Measurements from ENCODE around the gene SSBP3.

Gene SSBP3

DNA sequence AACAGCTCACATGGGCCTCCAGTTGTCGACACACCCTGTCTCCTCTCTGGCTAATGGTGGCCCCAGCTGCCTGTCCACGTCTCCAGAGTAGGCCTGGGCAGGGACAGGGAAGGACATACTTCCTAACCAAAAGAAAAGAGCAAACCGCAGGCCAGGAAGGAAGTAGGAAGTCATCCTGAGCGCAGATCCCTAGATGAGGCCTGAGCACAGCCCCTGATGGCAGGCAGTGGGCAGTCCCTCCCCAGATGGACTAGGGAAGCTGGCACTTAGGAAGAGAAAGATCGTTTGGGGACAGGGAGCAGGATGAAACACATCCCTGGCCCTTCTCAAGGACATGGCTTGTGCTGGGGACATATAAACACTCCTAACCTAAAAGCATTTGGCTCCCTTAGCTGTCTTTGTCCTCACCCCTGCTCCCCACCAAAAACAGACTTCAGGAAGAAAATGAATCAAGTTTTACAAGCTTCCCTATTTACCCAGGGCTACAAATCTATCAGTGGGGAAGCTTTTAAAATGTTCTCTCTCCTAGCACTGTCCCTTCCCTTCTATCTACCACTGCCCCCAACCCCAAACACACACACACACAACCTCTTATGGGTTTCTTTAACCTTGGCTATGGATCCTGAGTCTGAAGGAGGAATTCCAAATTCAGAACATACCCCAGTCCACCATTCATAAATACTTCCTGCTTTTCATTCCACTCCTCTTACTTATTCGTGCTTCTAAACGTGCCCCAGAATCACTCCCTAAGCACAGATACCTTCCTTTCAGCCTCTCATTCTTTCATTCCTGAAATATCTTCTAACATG is 21.1 kb downstream of the SSBP3 start:
- TF ChIP-seq, protein P1, sequence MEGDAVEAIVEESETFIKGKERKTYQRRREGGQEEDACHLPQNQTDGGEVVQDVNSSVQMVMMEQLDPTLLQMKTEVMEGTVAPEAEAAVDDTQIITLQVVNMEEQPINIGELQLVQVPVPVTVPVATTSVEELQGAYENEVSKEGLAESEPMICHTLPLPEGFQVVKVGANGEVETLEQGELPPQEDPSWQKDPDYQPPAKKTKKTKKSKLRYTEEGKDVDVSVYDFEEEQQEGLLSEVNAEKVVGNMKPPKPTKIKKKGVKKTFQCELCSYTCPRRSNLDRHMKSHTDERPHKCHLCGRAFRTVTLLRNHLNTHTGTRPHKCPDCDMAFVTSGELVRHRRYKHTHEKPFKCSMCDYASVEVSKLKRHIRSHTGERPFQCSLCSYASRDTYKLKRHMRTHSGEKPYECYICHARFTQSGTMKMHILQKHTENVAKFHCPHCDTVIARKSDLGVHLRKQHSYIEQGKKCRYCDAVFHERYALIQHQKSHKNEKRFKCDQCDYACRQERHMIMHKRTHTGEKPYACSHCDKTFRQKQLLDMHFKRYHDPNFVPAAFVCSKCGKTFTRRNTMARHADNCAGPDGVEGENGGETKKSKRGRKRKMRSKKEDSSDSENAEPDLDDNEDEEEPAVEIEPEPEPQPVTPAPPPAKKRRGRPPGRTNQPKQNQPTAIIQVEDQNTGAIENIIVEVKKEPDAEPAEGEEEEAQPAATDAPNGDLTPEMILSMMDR (IDR thresholded peaks at IDR 0.05) = no peak

DNA sequence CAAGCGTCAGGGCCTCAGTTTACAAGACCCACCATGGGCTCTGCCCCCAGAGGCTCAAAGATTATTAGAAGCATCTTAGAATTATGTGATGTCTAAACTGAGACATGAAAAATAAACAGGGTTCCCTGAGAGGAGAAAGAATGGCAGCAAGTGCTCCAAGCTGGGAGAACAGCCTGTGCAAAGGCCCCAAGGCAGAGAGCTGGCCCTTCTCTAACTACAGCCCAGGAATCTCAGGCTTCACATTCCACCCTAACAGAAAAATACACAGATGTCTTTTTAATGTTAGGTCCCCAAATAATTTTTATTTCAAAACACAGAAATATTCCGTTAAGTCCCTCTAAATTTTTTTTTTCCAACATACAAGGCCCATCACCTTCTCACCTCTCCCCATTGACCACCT is 21.7 kb downstream of the SSBP3 start:
- TF ChIP-seq, protein P1 (IDR thresholded peaks at IDR 0.05) = no peak

DNA sequence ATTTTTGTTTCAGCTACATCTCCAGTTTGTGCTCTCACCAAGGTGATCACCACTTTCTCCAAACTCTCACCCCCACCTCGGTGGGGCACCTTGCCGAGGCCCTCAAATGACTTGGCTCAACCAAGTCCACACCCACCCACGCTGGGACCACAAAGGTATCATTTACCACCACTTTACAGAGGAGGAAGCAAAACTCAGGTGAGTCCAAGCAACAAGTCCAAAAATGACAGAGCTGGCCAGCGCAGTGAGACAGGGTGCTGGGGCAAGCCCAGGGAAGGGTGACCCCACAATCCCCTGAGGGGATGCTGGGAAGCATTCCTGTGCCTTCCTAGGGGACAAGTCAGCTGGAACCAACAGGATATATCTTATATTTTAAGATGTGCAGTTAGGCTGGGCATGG is 24.7 kb downstream of the SSBP3 start:
- TF ChIP-seq, protein P1 (IDR thresholded peaks at IDR 0.05) = no peak

DNA sequence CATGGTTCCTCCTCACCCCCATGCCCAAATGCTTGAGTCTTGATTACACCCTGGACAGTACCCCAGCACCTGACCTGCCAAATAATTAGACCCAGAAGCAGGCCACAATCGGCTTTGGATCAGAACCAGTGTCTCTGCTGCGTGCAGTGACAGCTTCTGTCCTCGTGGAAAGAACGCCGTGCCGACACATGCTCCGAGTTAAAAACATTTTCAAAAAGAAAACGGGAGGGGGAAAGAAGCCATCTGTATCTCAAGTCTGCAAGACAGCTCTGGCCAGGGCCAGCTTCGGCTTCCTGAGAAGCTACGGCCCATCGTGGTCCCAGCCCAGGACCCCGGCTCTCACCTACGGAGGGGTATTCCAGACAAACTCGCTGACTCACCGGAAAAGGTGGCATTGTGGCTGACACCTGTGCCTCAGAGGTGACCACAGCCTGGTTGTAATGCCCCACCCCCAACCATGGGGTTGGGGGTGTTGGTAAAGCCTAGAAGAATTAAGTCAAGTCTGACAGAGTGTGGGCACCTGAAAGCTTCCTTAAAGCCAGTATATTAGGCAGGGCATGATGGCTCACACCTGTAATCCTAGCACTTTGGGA is 25.8 kb downstream of the SSBP3 start:
- TF ChIP-seq, protein P1 (IDR thresholded peaks at IDR 0.05) = no peak

DNA sequence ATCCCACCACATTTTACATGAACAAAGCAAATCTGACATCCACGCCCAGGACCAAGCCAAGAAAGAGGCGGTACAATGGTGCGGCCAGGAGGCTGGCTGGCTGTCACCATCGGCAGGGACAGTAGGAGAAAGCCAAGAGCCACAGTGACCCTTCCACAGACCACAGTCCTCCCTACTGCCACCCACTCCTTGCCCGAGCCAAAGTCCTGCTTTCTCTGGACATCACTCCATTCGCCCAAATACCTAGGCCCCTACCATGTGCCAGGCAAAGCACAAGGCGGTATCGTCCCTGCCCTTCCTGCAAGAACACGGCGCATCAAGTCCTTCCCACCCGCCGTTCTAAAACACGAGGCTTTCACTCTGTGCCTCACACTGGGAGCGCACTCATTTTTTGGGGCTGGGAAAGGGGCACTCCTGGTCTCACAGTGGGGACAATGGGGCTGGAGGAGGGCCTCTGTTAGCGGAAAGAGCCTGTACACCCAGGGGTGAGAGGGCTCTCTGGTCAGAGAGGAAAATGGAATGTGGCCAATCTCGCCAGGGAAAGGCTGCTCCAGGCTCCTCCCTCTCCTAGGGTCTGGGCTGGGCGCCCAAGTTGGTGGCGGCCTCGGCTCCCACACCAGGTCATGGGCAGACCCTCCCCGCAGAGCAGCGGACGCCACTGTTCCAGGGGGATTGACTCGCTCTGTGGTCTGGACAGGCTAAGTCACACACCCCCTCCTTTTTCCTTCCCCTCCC is 26.5 kb downstream of the SSBP3 start:
- TF ChIP-seq, protein P1 (IDR thresholded peaks at IDR 0.05) = no peak

DNA sequence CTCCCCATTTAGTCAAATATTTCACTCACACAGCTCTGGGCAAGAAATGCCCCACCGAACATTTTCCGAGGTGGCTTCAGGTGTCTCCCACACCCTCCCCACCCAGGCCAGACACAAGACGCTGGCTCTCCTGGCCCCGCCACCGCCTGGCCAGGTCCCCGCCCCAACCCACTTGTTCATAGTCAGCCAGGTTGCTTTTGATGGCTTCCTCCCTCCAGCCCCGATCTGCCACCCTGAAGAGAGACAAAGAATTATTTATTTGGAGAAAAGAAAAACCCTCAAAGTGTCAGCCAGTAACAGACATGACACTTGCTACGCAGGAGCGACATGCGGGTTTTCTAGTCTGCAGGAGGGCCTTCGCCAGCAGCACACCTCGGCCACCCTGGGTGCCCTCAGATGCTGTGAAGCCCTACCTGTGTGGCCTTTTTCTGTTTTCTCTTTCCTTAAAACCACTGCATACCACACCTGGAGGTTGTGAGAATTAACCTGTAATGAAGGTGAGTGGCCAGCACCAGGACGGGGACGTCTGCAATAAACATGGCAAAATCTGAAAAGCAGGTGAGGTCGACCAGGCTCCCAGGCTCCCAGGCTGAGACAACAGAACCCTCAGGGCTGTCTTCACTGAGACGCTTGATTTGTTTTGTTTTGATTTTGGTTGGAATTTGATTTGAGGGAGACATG is 27.2 kb downstream of the SSBP3 start:
- TF ChIP-seq, protein P1 (IDR thresholded peaks at IDR 0.05) = no peak

DNA sequence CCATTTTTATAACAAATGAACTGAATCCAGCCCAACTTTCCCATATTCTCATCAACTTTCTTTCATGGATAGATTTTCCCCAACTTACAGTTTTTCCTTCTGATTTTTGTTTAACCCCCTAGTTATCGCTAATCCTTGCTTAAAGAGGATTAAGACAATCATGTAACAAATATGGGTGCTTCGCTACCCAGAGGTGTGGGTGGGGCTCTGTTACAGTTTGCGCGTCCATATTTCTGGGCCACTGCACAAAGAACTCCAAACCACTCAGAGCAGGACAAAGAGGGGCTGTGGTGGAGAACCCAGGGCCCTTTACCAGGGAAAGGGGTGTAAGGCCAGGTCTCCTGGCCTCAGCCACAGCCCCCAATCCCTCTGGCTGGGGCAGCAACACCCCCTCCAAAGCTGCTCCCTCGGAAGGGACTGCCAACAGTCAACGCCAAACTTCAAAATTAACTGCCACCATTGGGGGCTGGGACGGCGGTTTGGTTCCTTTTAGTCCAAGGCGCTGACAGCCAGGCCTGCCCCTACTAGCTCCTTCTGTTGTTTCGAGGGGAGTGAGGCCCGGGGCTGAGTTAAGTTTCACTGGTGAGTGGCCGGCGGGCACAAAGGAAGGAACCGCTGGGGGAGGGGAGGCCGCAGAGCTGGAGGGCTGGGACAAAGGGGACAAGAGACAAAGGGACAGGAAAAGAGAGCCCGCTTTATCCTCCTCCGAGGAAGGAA is 27.9 kb downstream of the SSBP3 start:
- TF ChIP-seq, protein P1 (IDR thresholded peaks at IDR 0.05) = no peak

Data from LNCAP (cell line).